ENCODE measurements around the gene LGALS4.
A peak's percentile ranks its signal among the peaks of the same experiment; 100 is the strongest.
"Not testable (repeated sequence)": the region's sequence is repeated elsewhere in the genome, so short reads cannot be mapped to it uniquely, and the experiment has no call there.

The LGALS4 gene

GRCh38 chr19:38795549-38795948 lies 17.2 kb downstream of the LGALS4 start:
- no peak for DNase-seq (ENCODE audit: low spot score)

DNA sequence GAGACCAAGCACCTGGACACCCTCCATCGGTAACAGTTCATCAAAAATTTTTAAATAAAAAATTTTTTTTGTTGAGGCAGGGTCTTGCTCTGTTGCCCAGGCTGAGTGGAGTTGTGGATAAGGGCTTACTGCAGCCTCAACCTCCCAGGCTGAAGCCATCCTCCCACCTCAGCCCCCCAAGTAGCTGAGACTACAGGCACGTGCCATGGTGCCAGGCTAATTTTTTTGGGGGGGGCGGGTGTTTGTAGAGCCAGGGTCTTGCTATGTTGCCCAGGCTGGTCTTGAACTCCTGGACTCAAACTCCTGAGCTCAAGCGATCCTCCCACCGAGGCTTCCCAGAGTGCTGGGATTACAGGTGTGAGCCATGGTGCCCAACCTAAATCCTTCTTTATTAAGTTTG lies 19.1 kb downstream of the LGALS4 start:
- DNase-seq (ENCODE audit: low spot score) = no peak

- peak; percentile 50 for DNase-seq (ENCODE audit: low spot score)
Measured at GRCh38 chr19:38793177-38793576, 19.6 kb downstream of the LGALS4 start.

- DNase-seq (ENCODE audit: low spot score) = peak; percentile 44
Measured at GRCh38 chr19:38792250-38793111, 20.3 kb downstream of the LGALS4 start.

DNA sequence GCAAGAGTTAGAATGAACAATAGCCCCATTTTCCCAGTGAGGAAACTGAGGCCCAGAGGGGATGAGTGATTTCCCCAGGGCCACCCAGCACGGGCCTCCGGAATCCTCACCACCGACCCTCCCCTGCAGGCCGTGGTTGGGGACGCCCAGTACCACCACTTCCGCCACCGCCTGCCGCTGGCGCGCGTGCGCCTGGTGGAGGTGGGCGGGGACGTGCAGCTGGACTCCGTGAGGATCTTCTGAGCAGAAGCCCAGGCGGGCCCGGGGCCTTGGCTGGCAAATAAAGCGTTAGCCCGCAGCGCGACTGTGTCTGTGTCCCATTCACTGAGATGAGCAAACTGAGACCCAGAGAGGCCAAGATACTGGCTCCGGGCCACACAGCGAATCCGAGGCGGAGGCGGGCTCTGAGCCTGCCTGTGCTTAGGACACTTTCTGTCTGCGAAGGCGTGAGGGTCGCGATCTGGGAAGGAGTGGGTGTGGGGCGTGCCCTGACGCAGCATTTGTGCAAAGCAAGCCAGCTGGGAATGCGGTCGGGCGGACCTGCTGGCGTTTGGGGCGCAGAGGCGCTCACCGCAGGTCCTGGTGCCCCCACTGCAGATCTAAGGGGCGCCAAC lies 21.2 kb downstream of the LGALS4 start:
- not testable (repeated sequence) for DNase-seq (ENCODE audit: low spot score)

DNA sequence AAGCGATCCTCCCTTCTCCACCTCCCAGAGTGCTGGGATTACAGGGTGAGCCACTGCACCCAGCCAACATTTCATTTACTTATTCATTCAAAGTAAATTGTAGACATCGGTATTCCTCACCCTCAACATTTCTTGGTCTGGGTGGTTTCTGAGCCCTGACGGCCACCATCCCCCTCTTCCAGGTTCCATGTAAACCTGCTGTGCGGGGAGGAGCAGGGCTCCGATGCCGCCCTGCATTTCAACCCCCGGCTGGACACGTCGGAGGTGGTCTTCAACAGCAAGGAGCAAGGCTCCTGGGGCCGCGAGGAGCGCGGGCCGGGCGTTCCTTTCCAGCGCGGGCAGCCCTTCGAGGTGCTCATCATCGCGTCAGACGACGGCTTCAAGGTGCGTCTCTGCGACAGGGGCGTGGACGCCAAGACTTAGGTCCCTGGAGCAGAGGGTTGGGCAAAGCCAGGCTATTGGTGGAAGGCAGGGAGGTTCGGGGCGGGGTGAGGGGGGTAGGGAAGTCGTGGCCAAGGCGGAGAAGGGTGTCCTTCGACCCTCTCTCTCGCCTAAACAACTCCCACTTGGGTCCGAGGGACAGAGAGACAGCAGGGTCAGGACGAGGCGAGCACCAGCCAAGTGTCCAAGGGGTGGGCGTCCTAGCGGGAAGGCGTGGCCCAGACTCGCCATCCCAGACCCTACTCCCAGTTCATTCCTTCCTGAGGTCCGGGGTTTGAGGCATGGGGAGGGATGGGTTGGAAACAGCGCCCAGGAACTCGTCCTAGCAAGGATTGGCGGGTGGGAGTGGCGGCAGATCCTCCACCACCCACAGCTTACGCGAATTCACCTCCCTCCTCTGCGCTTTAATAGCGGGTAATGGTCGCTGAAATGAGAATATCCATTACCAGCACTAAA lies 22.0 kb downstream of the LGALS4 start:
- not testable (repeated sequence) for DNase-seq (ENCODE audit: low spot score)

GRCh38 chr19:38788478-38789243 lies 24.1 kb downstream of the LGALS4 start, which contains the start of gene LGALS7B:
TSS of gene LGALS7B (plus strand) at chr19:38789200. CDS start at chr19:38789227, 27 bp downstream.
- no peak for DNase-seq (ENCODE audit: low spot score)

DNA sequence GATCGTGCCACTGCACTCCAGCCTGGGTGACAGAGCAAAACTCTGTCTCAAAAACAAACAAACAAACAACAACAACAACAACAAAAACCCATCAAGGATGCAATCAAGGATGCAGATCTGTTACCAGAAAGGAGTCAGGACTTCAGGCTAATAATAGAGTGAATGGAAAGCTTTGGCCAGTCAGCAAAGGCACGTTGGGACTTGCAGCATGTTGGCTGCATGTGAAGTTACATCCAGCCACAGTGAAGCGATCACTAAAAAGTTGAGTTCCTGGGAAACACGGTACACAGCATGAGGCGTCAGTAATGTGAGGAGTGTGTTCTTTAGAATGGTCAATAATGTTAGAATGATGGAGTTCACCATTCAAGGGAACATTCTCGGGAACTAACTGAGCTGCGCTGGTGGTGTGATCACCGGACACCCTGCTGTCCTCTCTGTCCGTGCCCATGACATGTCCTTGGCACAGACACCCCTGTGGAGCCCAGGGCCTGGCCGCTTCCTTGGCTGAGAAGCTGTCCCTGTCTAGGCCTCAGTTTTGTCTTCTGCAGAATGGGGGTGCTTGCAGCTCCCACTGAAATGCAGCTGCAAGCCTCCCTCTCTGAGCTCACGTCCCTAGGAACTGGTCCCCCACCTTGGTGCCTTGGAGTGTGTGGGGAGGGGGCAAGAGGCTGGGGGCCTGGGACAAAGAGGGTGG lies 26.0 kb downstream of the LGALS4 start:
- DNase-seq (ENCODE audit: low spot score) = no peak

- DNase-seq (ENCODE audit: low spot score) = not testable (repeated sequence)
Measured at GRCh38 chr19:38786061-38786460, 26.7 kb downstream of the LGALS4 start.

GRCh38 chr19:38785187-38785699 lies 27.5 kb downstream of the LGALS4 start:
- DNase-seq (ENCODE audit: low spot score) = no peak

DNA sequence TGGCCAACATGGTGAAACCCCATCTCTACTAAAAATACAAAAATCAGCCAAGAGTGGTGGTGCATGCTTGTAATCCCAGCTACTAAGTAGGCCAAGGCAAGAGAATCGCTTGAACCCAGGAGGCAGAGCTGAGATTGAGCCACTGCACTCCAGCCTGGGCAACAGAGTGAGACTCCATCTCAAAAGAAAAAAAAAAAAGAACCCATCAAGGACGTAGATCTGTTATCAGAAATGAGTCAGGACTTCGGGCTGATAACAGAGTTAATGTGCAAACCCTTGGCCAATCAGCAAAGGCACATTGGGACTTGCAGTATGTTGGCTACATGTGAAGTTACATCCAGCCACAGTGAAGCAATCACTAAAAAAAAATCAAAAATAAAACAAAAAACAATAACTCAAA lies 28.5 kb downstream of the LGALS4 start:
- no peak for DNase-seq (ENCODE audit: low spot score)

- DNase-seq (ENCODE audit: low spot score) = not testable (repeated sequence)
Measured at GRCh38 chr19:38782212-38782611, 30.5 kb downstream of the LGALS4 start.

GRCh38 chr19:38781058-38781457 lies 31.7 kb downstream of the LGALS4 start:
- no peak for DNase-seq (ENCODE audit: low spot score)

DNA sequence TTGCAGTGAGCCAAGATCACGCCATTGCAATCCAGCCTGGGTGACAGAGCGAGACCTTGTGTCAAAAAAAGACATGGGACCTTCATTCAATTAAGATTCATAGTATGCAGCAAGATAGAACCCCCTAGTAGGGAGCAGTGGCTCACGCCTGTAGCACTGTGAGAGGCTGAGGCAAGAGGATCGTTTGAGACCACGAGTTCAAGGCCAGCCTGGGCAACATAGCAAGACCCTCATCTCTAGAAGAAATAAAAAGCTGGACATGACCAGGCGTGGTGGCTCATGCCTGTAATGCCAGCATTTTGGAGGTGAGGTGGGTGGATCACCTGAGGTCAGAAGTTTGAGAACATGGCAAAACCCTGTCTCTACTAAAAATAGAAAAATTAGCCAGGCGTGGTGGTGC lies 32.3 kb downstream of the LGALS4 start:
- DNase-seq (ENCODE audit: low spot score) = no peak

DNA sequence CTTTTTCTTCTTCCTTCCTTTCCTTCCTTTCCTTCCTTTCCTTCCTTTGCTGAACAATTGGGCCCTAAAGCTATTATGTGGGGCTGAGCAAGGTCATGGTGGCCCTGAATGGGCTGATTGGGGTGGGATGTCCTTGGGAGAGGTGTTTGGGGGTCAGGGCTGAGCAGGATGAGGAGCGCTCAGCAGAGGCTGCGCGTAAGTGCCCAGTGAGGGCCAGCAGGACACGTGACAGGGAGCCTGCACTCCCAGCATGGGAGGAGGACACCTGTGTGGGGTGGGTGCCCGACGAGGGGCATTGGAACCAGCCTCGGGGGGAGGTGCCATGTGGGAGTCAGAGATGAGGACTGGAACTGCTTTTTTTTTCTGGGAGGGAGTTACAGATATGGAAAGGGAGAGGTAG lies 34.0 kb downstream of the LGALS4 start:
- no peak for DNase-seq (ENCODE audit: low spot score)

- no peak for DNase-seq (ENCODE audit: low spot score)
Measured at GRCh38 chr19:38774181-38774950, 38.4 kb downstream of the LGALS4 start.

DNA sequence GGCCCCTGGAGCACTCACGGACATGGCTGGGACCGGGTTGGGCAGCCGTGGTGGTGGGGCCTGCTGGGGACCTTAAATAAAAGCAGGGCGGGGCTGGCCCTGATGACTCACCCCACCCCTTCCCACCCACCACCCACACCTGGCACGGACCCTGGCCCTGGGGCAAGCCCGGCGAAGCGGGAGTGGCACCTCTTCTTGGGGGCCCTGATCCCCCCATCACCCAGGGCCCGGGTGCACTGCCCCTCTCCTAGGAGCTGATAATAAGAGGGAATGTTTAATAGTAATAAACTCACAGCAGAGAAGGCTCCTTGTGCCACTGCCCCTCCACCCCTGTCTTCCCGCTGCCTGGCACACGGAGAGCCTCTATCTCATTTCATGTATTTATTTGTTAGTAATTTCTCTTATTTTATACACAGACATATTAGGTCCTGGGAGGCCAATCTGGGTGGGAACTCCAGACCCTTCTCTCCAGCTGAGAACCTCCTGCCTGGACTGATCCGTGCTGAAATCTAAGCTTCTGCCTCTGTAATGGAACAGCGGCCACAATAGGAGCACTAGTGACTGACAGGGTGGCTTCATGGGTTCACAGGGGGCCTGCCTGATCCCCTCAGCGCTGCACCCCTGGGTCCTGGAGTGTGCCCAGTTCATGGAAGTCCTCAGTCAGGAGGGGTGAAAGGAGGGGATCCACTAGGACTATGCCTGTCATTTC lies 39.1 kb downstream of the LGALS4 start, which contains the start of gene LGALS7:
Gene LGALS7 (minus strand): TSS at position 49 of the 709 bp plus-strand sequence. CDS start 25 bp downstream, at position 24.
- DNase-seq (ENCODE audit: low spot score) = no peak

- DNase-seq (ENCODE audit: low spot score) = not testable (repeated sequence)
Measured at GRCh38 chr19:38771569-38771968, 41.2 kb downstream of the LGALS4 start.

GRCh38 chr19:38770949-38771275 lies 41.8 kb downstream of the LGALS4 start:
- DNase-seq (ENCODE audit: low spot score) = not testable (repeated sequence)
